Heart left ventricle (tissue), 16 donors: ENCODE results near the gene GAMT. TPM values are rescaled to one million over a fixed set of nuclear protein-coding genes. Genes with fewer than 3 reads are reported as not detected.

Experiments
- ATAC-seq, 4 donors: fragments of 200-7000 bp; cut with Tn5 transposase; one replicate each; pipeline ENCODE4 v1.9.1; 2020 to 2022; ENCODE audit warnings: moderate library complexity in 4 of 4, mild to moderate bottlenecking in 3 of 4, moderate number of reproducible peaks in 1 of 4
- DNase-seq, 5 donors: peaks; one replicate each; pipeline ENCODE4 v3.0.0-alpha.2; 2020
- H3K27ac ChIP-seq, 12 donors: fragments of 200-600 bp; sonication (generic) in 4 of 12; one replicate each; pipeline versions ENCODE4 v1.5.0 to v1.8.0; 2016 to 2022; ENCODE audit warnings: mild to moderate bottlenecking in 2 of 12
- H3K27me3 ChIP-seq, 9 donors: fragments of 200-600 bp; sonication (generic) in 2 of 9; one replicate each; pipeline versions ENCODE4 v1.5.1 to v1.8.0; 2016 to 2022; ENCODE audit warnings: mild to moderate bottlenecking in 3 of 9
- H3K36me3 ChIP-seq, 9 donors: fragments of 200-600 bp; sonication (generic) in 2 of 9; one replicate each; pipeline versions ENCODE4 v1.5.0 to v1.8.0; 2018 to 2022; ENCODE audit warnings: mild to moderate bottlenecking in 2 of 9
- H3K4me1 ChIP-seq, 12 donors: fragments of 200-600 bp; sonication (generic) in 4 of 12; one replicate each; pipeline versions ENCODE4 v1.5.0 to v1.8.0; 2016 to 2022; ENCODE audit warnings: mild to moderate bottlenecking in 3 of 12
- H3K4me3 ChIP-seq, 12 donors: fragments of 200-600 bp; sonication (generic) in 4 of 12; one replicate each; pipeline versions ENCODE4 v1.5.0 to v1.8.0; 2017 to 2022; ENCODE audit warnings: mild to moderate bottlenecking in 9 of 12, moderate library complexity in 4 of 12
- H3K9me3 ChIP-seq, 12 donors: fragments of 200-600 bp; sonication (generic) in 4 of 12; one replicate each; pipeline versions ENCODE4 v1.5.0 to v1.8.0; 2016 to 2022; ENCODE audit warnings: mild to moderate bottlenecking in 1 of 12
- POLR2A ChIP-seq, 2 donors: fragments of 450-650 bp; IDR thresholded peaks; one replicate each; pipeline ENCODE4 v1.6.1; 2017; ENCODE audit warnings: antibody characterized with exemption in 2 of 2, mild to moderate bottlenecking in 2 of 2, moderate library complexity in 2 of 2
- WGBS, 4 donors: extraction: QIAGEN DNeasy Blood & Tissue Kit in 2 of 4; methylation state at CpG; one replicate each; pipeline versions ENCODE4 v1.1.5 to v1.1.7; 2013 to 2018; 5-methylcytosine and 5-hydroxymethylcytosine counted together
- intact Hi-C, 10 donors: fragments of 100-400 bp; cut with DNase I; formaldehyde crosslinking; loops; one replicate each; pipeline versions ENCODE4 v1.11.1 to v1.14.2; 2022
- polyA plus RNA-seq, 2 donors: library from polyadenylated mRNA; stranded (reverse); fragments of 200-250 nt; gene quantifications; one replicate each; pipeline ENCODE4 v1.2.3, GENCODE V29; 2013
- total RNA-seq, 9 donors: library from RNA; depleted of rRNA in 2 of 9; stranded (reverse); fragments of >200 nt in 2 of 9; fragmentation: NEBNext Ultra II Directional in 3 of 9; extraction: Animal tissue kit (Norgen Biotek cat#: 25700) in 3 of 9; gene quantifications; one replicate each; pipeline versions ENCODE4 v1.1.0 to v1.2.4, GENCODE V29; 2016 to 2023
- TF ChIP-seq, protein P1 (sequence below), 12 donors: fragments of 200-600 bp; sonication (generic) in 4 of 12; IDR thresholded peaks; one replicate each; pipeline versions ENCODE4 v1.5.0 to v1.8.0; 2018 to 2022; ENCODE audit warnings: antibody characterized with exemption in 12 of 12, mild to moderate bottlenecking in 5 of 12
- donor health status: ischemic (EF 13 %, LVEDD 7.1; RV severe dilation, severe dysfunction).
- donor health status: healthy with polysubstance abuse.
- donor health status: DM: no; HTN: yes; CAD: no.
- donor health status: DM: no; HTN: no; CAD: no.
- donor health status: ischemic (EF 25% LVEDD 6.9; RV normal size, moderate dysfunction).
- donor health status: ischemic (EF 25% LVEDD 5.7; RV mildly dilated, moderate dysfunction).
- donor health status: healthy.
- donor health status: DM: yes; HTN: yes; CAD: no.
- donor health status: ischemic (EF 35%, LVEDD 5.7; RV mildly dilated, moderate dysfunction).
- donor health status: nonischemic (EF 11% LVEDD 7.7; RV severe dilation, severe dysfunction).
- donor health status: DM: yes; HTN: yes; CAD: no.
- donor health status: PGD.
- donor health status: ischemic (EF 29% LVEDD 5.4; RV normal size, mild dysfunction).
- donor health status: nonischemic (EF 23%, LVEDD 6.1; RV moderate dilation, normal function).

GAMT gene
- total and polyA plus RNA-seq, 11 donors = 21.9 to 180 (median 62.5) TPM

DNA sequence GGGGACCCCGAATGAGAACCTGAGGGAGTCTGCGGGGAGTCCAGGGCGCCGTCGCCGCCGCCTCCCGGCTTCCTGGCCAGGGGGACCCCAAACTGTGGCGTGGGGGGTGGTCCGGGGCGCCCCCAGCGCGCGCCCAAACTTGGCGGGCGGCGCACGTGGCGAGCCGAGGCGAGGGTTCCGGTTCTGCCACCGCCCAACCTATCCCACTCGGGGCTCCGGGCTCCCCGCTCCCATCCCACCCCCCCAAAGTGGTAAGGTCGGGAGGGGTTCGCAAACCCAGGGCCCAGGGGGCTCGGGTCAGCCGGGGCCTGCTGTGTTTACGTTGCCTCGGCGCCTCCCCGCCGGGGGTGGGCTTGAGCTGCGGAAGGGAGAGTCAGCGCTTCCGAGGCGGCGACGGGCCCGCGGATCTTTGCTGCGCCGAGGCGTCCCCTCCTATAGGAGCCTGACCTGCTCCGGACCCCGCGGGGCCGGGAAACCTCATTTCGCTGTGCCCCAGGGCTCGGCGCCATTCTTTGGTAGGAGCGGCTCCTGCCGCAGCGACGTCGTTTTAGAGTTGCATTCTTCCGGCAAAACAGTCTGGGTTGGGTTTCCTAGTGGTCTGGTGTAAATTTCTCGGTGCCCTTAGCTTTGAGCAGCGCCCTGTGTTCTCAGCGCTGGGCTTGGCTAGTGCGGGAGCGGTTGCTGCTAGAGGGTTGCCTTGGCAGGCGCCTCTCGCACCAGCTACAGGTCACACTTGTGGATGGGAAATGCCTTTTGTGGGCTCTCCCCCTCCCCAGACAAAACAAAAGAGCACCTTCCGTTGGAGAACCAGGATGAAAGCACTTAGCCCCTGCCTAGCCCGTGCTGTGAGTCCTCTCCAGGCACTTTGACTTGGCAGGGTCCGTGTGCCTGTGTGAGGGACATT lies 7.2 kb upstream of the GAMT start:
- Histone ChIP-seq H3K4me1 (peaks cover 24 to 60% (median 49%) of the 10 kb centered on the region in 12 donors), H3K9me3 (no peaks in the 10 kb centered on the region), H3K36me3 (peaks cover 0 to 23% (median 9%) of the 10 kb centered on the region in 9 donors), H3K27ac (peak overlapping the region; percentile 87 to 98 (median 94)), H3K4me3 (peak overlapping the region; percentile 82 to 100 (median 96)), H3K27me3 (no peaks in the 10 kb centered on the region)
- peak in 4 of 5 donors; percentile 59 to 72 (median 63) for DNase-seq
- TF ChIP-seq, protein P1, sequence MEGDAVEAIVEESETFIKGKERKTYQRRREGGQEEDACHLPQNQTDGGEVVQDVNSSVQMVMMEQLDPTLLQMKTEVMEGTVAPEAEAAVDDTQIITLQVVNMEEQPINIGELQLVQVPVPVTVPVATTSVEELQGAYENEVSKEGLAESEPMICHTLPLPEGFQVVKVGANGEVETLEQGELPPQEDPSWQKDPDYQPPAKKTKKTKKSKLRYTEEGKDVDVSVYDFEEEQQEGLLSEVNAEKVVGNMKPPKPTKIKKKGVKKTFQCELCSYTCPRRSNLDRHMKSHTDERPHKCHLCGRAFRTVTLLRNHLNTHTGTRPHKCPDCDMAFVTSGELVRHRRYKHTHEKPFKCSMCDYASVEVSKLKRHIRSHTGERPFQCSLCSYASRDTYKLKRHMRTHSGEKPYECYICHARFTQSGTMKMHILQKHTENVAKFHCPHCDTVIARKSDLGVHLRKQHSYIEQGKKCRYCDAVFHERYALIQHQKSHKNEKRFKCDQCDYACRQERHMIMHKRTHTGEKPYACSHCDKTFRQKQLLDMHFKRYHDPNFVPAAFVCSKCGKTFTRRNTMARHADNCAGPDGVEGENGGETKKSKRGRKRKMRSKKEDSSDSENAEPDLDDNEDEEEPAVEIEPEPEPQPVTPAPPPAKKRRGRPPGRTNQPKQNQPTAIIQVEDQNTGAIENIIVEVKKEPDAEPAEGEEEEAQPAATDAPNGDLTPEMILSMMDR (IDR thresholded peaks at IDR 0.05) = no peak
- intact Hi-C loops = loop anchor here in 3 of 10 donors (5.0 to 10.0 kb wide), 2 partner anchors 134 to 184 kb away; partner anchors contain the start of genes FAM174C (in 2 of the 3) and MBD3 (in 1 of the 3)
- peak in 3 of 4 donors; percentile 1 to 27 (median 6) for ATAC-seq
- 1 to 2% (median 1%) methylated on average over 25 to 69 of the region's 69 CpGs for WGBS, 4 donors

DNA sequence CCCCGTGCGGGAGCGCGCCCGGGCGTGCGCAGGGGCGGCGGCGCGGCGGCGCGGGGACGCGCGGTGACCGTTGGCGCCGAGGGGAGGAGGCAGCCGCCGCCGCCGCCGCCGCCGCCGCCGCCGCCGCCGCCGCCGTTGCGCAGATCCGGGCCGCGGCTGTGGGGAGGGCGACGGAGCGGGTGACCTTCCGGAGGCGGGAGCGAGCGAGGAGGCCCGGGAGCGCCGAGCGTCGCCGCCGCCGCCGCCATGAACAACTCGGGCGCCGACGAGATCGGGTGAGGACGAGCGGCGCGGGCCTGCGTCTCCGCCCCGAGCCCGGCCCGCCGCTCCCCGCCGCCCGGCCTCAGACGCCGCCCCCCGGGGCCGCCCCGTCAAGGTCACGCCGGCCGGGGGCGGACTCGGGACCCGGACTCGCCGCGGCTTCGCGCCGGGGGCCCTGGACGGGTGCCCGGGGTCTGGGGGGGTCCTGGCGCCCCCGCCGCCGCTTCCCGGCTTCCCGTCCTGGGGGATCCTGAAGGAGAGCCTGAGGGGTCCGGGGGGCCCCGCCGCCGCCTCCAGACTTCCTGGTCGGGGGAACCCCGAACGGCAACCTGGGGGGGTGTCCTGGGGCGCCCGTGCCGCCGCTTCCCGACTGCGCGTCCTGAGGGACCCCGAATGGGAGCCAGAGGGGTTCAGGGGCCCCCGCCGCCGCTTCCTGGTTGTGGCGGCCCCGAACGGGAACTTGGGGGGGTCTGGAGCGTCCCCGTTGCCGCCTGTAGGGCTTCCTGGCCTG lies 6.4 kb upstream of the GAMT start, which contains the start of gene DAZAP1:
Gene DAZAP1 (plus strand): TSS at position 59 of the 772 bp plus-strand sequence. CDS start 188 bp downstream, at position 247.
- intact Hi-C loops = loop anchor here in 3 of 10 donors (5.0 to 10.0 kb wide), 2 partner anchors 133 to 185 kb away; partner anchors contain the start of genes FAM174C (in 2 of the 3) and MBD3 (in 1 of the 3)
- H3K36me3 ChIP-seq = peaks cover 0 to 15% (median under 1%) of the 10 kb centered on the region in 9 donors
- H3K9me3 ChIP-seq = no peaks in the 10 kb centered on the region
- TF ChIP-seq, protein P1 (IDR thresholded peaks at IDR 0.05) = no peak
- TF ChIP-seq POLR2A (IDR thresholded peaks at IDR 0.05) = no peak
- DNase-seq (peak in 3 of 5 donors; percentile 51 to 74 (median 62)), ATAC-seq (peak in 1 of 4 donors; percentile 5)
- H3K27me3 ChIP-seq = peaks cover 0 to 7% (median 0%) of the 10 kb centered on the region in 9 donors
- H3K27ac ChIP-seq = peak within 1 kb of the TSS; percentile 87 to 98 (median 94)
- peak within 1 kb of the TSS; percentile 82 to 100 (median 96) for H3K4me3 ChIP-seq
- peaks cover 24 to 54% (median 45%) of the 10 kb centered on the region in 12 donors for H3K4me1 ChIP-seq
- 0 to 1% (median 1%) methylated on average over 51 to 121 of the region's 121 CpGs; no CpG with 5 or more reads in 1 of the 4 donors for WGBS, 4 donors

DNA sequence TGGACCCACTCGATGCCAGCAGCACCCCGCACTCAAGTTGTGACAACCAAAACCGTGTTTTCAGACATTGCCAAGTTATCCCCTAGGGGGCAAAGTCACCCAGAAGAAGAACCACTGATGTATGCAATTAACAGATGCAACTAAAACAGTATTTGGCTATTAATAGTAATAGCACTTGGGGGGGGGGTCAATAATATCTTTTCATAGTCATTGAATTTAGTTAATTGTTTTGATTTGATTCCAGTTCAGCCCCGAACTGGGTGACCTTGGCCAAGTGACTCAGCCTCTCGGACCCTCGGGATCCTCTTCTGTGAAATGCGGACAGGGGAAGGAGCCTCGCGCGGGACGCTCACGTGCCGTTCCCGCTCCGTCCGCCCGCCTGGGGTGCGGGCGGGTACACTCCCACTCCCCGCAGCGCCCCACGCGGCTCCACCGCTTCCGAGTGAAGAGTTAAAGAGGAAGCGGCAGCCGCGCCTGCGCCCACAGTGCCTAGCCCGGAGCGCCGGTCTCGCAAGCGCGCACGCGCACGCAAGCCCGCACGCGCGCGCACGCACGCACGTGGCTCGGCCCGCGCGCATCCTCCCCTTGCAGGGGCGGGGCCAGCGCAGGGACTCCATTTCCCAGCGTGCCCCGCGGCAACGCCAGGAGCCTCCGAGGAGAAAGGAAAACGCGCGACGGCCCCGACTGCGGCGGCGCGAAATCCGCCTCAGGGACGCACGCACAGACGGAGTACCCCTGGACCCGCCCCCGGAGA lies 5.6 kb upstream of the GAMT start:
- DNase-seq (peak; percentile 99 to 100 (median 100)), ATAC-seq (peak; percentile 89 to 92 (median 90))
- TF ChIP-seq, protein P1 (IDR thresholded peaks at IDR 0.05) = peak in 8 of 12 donors; percentile 22 to 46 (median 30)
- TF ChIP-seq POLR2A (IDR thresholded peaks at IDR 0.05) = peak in 1 of 2 donors; percentile 71
- intact Hi-C loops = loop anchor here in 3 of 10 donors (5.0 to 10.0 kb wide), 2 partner anchors 132 to 185 kb away; partner anchors contain the start of genes FAM174C (in 2 of the 3) and MBD3 (in 1 of the 3)
- Histone ChIP-seq H3K27me3 (peaks cover 0 to 12% (median 0%) of the 10 kb centered on the region in 9 donors), H3K4me1 (peaks cover 24 to 54% (median 38%) of the 10 kb centered on the region in 12 donors), H3K9me3 (no peaks in the 10 kb centered on the region), H3K27ac (peak overlapping the region; percentile 39 to 98 (median 84)), H3K36me3 (peaks cover 0 to 8% (median 0%) of the 10 kb centered on the region in 9 donors), H3K4me3 (peak overlapping the region in 11 of 12 donors; percentile 31 to 100 (median 85))
- WGBS, 4 donors = 0 to 1% (median 1%) methylated on average over 19 to 72 of the region's 72 CpGs
